Measurements from ENCODE around the gene TDRD7.

Gene TDRD7

DNA sequence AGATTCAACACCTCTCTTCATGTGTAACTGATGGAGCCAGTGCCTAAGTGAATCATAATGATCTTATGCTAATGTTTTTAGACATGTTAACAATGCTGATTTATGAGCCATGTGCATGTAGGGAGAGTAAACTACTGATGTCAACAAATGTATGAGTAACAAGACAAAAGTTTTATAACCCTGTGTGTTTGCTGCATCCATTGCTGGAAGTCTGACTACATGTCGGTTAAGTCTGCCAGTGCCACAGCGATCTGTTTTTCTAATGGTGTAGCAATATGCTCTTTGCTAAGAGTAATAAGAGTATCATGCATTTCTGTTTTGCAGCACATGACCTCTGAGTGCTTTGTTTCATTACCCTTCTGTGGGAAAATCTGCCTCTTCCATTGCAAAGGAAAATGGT is 63.2 kb downstream of the TDRD7 start:
- H3K18ac ChIP-seq (ENCODE audit: low read length) = no peak overlapping the region
- H3K4ac ChIP-seq (ENCODE audit: low read depth, low read length) = no peak overlapping the region
- DNase-seq = no peak
- H3K36me3 ChIP-seq (ENCODE audit: control insufficient read depth, insufficient read depth, low read length) = no peaks in the 10 kb centered on the region
- H3K9ac ChIP-seq (ENCODE audit: low read length) = no peak overlapping the region
- no peaks in the 10 kb centered on the region for H3K79me2 ChIP-seq (ENCODE audit: control insufficient read depth, insufficient read depth, low read length)
- no peak overlapping the region for H3K27ac ChIP-seq (ENCODE audit: low read depth, low read length)
- H2BK120ac ChIP-seq (ENCODE audit: low read depth, low read length) = no peak overlapping the region
- H4K8ac ChIP-seq (ENCODE audit: low read depth, low read length) = no peak overlapping the region
- no peak overlapping the region for H3K56ac ChIP-seq (ENCODE audit: low read length)
- no peak overlapping the region for H3K23ac ChIP-seq (ENCODE audit: low read length)
- no peaks in the 10 kb centered on the region for H3K4me1 ChIP-seq (ENCODE audit: control insufficient read depth, low read depth, low read length)
- H4K5ac ChIP-seq (ENCODE audit: low read length) = no peak overlapping the region
- no peaks in the 10 kb centered on the region for H3K27me3 ChIP-seq (ENCODE audit: insufficient read depth, low read length, poor library complexity)
- no peak overlapping the region for H2BK5ac ChIP-seq (ENCODE audit: low read length)
- H3K79me1 ChIP-seq (ENCODE audit: low read length) = no peaks in the 10 kb centered on the region
- no peak overlapping the region for H3K4me3 ChIP-seq (ENCODE audit: low read length)
- no CpG with 5 or more reads among the region's 2 CpGs for WGBS (ENCODE audit: extremely low coverage, insufficient coverage, low lambda C conversion rate)
- no peak overlapping the region for H2AK5ac ChIP-seq (ENCODE audit: low read length)
- H3K4me2 ChIP-seq (ENCODE audit: low read length) = no peak overlapping the region
- H2BK15ac ChIP-seq (replicated peaks; ENCODE audit: low read depth) = no peak overlapping the region

DNA sequence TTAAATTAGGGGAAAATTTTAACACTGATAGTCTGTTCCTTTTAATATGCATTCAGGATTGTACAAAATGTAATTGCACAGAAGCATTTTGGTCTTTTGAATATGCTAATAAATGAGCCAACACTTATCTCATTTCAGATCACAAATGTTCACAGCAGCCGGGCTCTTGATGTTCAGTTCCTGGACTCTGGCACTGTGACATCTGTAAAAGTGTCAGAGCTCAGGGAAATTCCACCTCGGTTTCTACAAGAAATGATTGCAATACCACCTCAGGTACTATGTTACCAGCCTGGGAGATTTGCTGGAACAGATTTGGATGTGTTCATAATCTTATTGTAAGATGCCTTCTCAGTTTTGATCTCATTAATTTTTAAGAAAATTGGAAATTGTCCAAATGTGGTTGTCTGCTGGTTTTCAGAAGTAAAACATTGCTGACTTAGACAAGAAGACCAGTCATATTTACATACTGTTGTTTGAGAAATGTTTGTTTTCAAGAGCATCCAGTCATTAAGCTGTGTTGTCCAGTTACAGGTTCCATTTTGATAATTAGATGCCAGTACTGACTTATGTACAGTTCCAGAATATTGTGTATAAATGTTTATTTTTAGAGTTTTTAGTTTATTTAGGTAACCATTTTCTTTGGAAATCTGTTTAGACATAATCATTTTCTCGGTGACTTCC is 66.5 kb downstream of the TDRD7 start:
- H3K27me3 ChIP-seq (ENCODE audit: insufficient read depth, low read length, poor library complexity) = no peaks in the 10 kb centered on the region
- no peak overlapping the region for H3K27ac ChIP-seq (ENCODE audit: low read depth, low read length)
- H4K5ac ChIP-seq (ENCODE audit: low read length) = no peak overlapping the region
- no peak overlapping the region for H4K8ac ChIP-seq (ENCODE audit: low read depth, low read length)
- H3K23ac ChIP-seq (ENCODE audit: low read length) = no peak overlapping the region
- H3K79me1 ChIP-seq (ENCODE audit: low read length) = no peaks in the 10 kb centered on the region
- H3K18ac ChIP-seq (ENCODE audit: low read length) = no peak overlapping the region
- H3K56ac ChIP-seq (ENCODE audit: low read length) = no peak overlapping the region
- no CpG with 5 or more reads among the region's 3 CpGs for WGBS (ENCODE audit: extremely low coverage, insufficient coverage, low lambda C conversion rate)
- H2BK5ac ChIP-seq (ENCODE audit: low read length) = no peak overlapping the region
- no peak overlapping the region for H2BK15ac ChIP-seq (replicated peaks; ENCODE audit: low read depth)
- no peak overlapping the region for H2AK5ac ChIP-seq (ENCODE audit: low read length)
- H2BK120ac ChIP-seq (ENCODE audit: low read depth, low read length) = no peak overlapping the region
- H3K4me3 ChIP-seq (ENCODE audit: low read length) = no peak overlapping the region
- DNase-seq = no peak
- no peak overlapping the region for H3K4ac ChIP-seq (ENCODE audit: low read depth, low read length)
- H3K36me3 ChIP-seq (ENCODE audit: control insufficient read depth, insufficient read depth, low read length) = peaks cover 2% of the 10 kb centered on the region
- H3K79me2 ChIP-seq (ENCODE audit: control insufficient read depth, insufficient read depth, low read length) = no peaks in the 10 kb centered on the region
- no peak overlapping the region for H3K4me2 ChIP-seq (ENCODE audit: low read length)
- no peak overlapping the region for H3K9ac ChIP-seq (ENCODE audit: low read length)
- no peaks in the 10 kb centered on the region for H3K4me1 ChIP-seq (ENCODE audit: control insufficient read depth, low read depth, low read length)

- Histone ChIP-seq H3K56ac (ENCODE audit: low read length) (no peak overlapping the region), H3K79me2 (ENCODE audit: control insufficient read depth, insufficient read depth, low read length) (no peaks in the 10 kb centered on the region), H3K4me1 (ENCODE audit: control insufficient read depth, low read depth, low read length) (no peaks in the 10 kb centered on the region), H3K4me2 (ENCODE audit: low read length) (no peak overlapping the region), H4K5ac (ENCODE audit: low read length) (no peak overlapping the region), H3K27ac (ENCODE audit: low read depth, low read length) (no peak overlapping the region), H3K36me3 (ENCODE audit: control insufficient read depth, insufficient read depth, low read length) (peaks cover 2% of the 10 kb centered on the region), H2BK15ac (replicated peaks; ENCODE audit: low read depth) (no peak overlapping the region), H3K23ac (ENCODE audit: low read length) (no peak overlapping the region), H2AK5ac (ENCODE audit: low read length) (no peak overlapping the region), H3K4ac (ENCODE audit: low read depth, low read length) (no peak overlapping the region), H2BK5ac (ENCODE audit: low read length) (no peak overlapping the region), H3K27me3 (ENCODE audit: insufficient read depth, low read length, poor library complexity) (no peaks in the 10 kb centered on the region), H3K18ac (ENCODE audit: low read length) (no peak overlapping the region), H4K8ac (ENCODE audit: low read depth, low read length) (no peak overlapping the region), H3K9ac (ENCODE audit: low read length) (no peak overlapping the region), H3K4me3 (ENCODE audit: low read length) (no peak overlapping the region), H3K79me1 (ENCODE audit: low read length) (no peaks in the 10 kb centered on the region), H2BK120ac (ENCODE audit: low read depth, low read length) (no peak overlapping the region)
- peak; percentile 29 for DNase-seq
- WGBS (ENCODE audit: extremely low coverage, insufficient coverage, low lambda C conversion rate) = no CpG with 5 or more reads among the region's 5 CpGs
Observed at GRCh38 chr9:97479496-97480159, 67.7 kb downstream of the TDRD7 start.

DNA sequence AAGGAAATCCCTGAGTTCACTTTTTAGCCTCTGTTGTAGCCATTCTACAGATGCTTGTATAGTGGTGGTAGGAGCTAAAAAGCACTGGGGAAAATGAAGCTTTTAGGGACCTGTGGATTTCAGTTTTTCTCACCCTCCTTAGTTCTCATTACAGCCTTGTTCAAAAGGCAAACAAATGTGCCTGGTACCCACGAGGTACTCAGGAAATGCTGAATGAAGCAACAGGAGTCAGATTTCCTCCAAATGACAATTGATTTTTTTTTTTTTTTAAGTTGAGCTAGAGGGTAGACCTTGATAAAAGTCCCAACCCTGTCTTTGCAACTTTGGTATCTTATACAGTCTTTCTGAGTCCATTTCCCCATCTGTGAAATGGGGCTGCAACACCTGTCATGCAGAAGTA is 68.3 kb downstream of the TDRD7 start:
- Histone ChIP-seq H3K23ac (ENCODE audit: low read length) (no peak overlapping the region), H3K79me1 (ENCODE audit: low read length) (no peaks in the 10 kb centered on the region), H3K9ac (ENCODE audit: low read length) (no peak overlapping the region), H2BK120ac (ENCODE audit: low read depth, low read length) (no peak overlapping the region), H4K5ac (ENCODE audit: low read length) (no peak overlapping the region), H3K36me3 (ENCODE audit: control insufficient read depth, insufficient read depth, low read length) (peaks cover 2% of the 10 kb centered on the region), H2BK15ac (replicated peaks; ENCODE audit: low read depth) (no peak overlapping the region), H3K18ac (ENCODE audit: low read length) (no peak overlapping the region), H3K27ac (ENCODE audit: low read depth, low read length) (no peak overlapping the region), H3K4me2 (ENCODE audit: low read length) (no peak overlapping the region), H4K8ac (ENCODE audit: low read depth, low read length) (no peak overlapping the region), H3K56ac (ENCODE audit: low read length) (no peak overlapping the region), H3K27me3 (ENCODE audit: insufficient read depth, low read length, poor library complexity) (no peaks in the 10 kb centered on the region), H3K79me2 (ENCODE audit: control insufficient read depth, insufficient read depth, low read length) (no peaks in the 10 kb centered on the region), H2AK5ac (ENCODE audit: low read length) (no peak overlapping the region), H3K4me3 (ENCODE audit: low read length) (no peak overlapping the region), H3K4me1 (ENCODE audit: control insufficient read depth, low read depth, low read length) (no peaks in the 10 kb centered on the region), H2BK5ac (ENCODE audit: low read length) (no peak overlapping the region), H3K4ac (ENCODE audit: low read depth, low read length) (no peak overlapping the region)
- no CpG with 5 or more reads among the region's 1 CpG for WGBS (ENCODE audit: extremely low coverage, insufficient coverage, low lambda C conversion rate)
- DNase-seq = no peak

DNA sequence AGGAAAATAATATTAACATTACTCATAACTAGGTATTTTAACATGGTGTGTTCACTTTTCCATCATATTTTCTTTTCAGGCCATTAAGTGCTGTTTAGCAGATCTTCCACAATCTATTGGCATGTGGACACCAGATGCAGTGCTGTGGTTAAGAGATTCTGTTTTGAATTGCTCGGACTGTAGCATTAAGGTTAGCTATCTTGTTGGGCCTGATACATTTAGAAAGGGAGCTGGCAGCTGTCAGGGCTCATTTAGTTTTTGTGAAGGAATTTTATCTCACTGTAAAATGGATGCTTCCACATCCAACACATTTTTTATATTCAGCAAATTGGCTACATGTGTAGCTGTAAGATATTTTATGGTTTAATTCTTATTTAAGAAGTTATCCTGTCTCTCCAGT is 68.9 kb downstream of the TDRD7 start:
- no peaks in the 10 kb centered on the region for H3K4me1 ChIP-seq (ENCODE audit: control insufficient read depth, low read depth, low read length)
- no peaks in the 10 kb centered on the region for H3K27me3 ChIP-seq (ENCODE audit: insufficient read depth, low read length, poor library complexity)
- no peak overlapping the region for H3K27ac ChIP-seq (ENCODE audit: low read depth, low read length)
- H3K79me2 ChIP-seq (ENCODE audit: control insufficient read depth, insufficient read depth, low read length) = no peaks in the 10 kb centered on the region
- no peak overlapping the region for H2BK120ac ChIP-seq (ENCODE audit: low read depth, low read length)
- H3K4me3 ChIP-seq (ENCODE audit: low read length) = no peak overlapping the region
- no peak overlapping the region for H2BK5ac ChIP-seq (ENCODE audit: low read length)
- H3K9ac ChIP-seq (ENCODE audit: low read length) = no peak overlapping the region
- no peak overlapping the region for H2AK5ac ChIP-seq (ENCODE audit: low read length)
- DNase-seq = no peak
- no peak overlapping the region for H3K23ac ChIP-seq (ENCODE audit: low read length)
- no peak overlapping the region for H3K4me2 ChIP-seq (ENCODE audit: low read length)
- H3K4ac ChIP-seq (ENCODE audit: low read depth, low read length) = no peak overlapping the region
- H3K18ac ChIP-seq (ENCODE audit: low read length) = no peak overlapping the region
- H4K5ac ChIP-seq (ENCODE audit: low read length) = no peak overlapping the region
- H3K56ac ChIP-seq (ENCODE audit: low read length) = no peak overlapping the region
- no peak overlapping the region for H4K8ac ChIP-seq (ENCODE audit: low read depth, low read length)
- H3K36me3 ChIP-seq (ENCODE audit: control insufficient read depth, insufficient read depth, low read length) = peaks cover 2% of the 10 kb centered on the region
- H3K79me1 ChIP-seq (ENCODE audit: low read length) = no peaks in the 10 kb centered on the region
- H2BK15ac ChIP-seq (replicated peaks; ENCODE audit: low read depth) = no peak overlapping the region
- no CpG with 5 or more reads among the region's 1 CpG for WGBS (ENCODE audit: extremely low coverage, insufficient coverage, low lambda C conversion rate)

- no peak overlapping the region for H3K4me3 ChIP-seq (ENCODE audit: low read length)
- H2BK5ac ChIP-seq (ENCODE audit: low read length) = no peak overlapping the region
- H3K27ac ChIP-seq (ENCODE audit: low read depth, low read length) = no peak overlapping the region
- no peak overlapping the region for H4K8ac ChIP-seq (ENCODE audit: low read depth, low read length)
- H3K4ac ChIP-seq (ENCODE audit: low read depth, low read length) = no peak overlapping the region
- no peak overlapping the region for H3K23ac ChIP-seq (ENCODE audit: low read length)
- no peaks in the 10 kb centered on the region for H3K79me1 ChIP-seq (ENCODE audit: low read length)
- no peak overlapping the region for H4K5ac ChIP-seq (ENCODE audit: low read length)
- H2BK15ac ChIP-seq (replicated peaks; ENCODE audit: low read depth) = no peak overlapping the region
- H3K79me2 ChIP-seq (ENCODE audit: control insufficient read depth, insufficient read depth, low read length) = no peaks in the 10 kb centered on the region
- H3K56ac ChIP-seq (ENCODE audit: low read length) = no peak overlapping the region
- no CpG with 5 or more reads among the region's 1 CpG for WGBS (ENCODE audit: extremely low coverage, insufficient coverage, low lambda C conversion rate)
- no peak overlapping the region for H2AK5ac ChIP-seq (ENCODE audit: low read length)
- H3K18ac ChIP-seq (ENCODE audit: low read length) = no peak overlapping the region
- H3K4me2 ChIP-seq (ENCODE audit: low read length) = no peak overlapping the region
- H3K9ac ChIP-seq (ENCODE audit: low read length) = no peak overlapping the region
- H3K36me3 ChIP-seq (ENCODE audit: control insufficient read depth, insufficient read depth, low read length) = peaks cover 2% of the 10 kb centered on the region
- H2BK120ac ChIP-seq (ENCODE audit: low read depth, low read length) = no peak overlapping the region
- DNase-seq = no peak
- H3K4me1 ChIP-seq (ENCODE audit: control insufficient read depth, low read depth, low read length) = no peaks in the 10 kb centered on the region
- no peaks in the 10 kb centered on the region for H3K27me3 ChIP-seq (ENCODE audit: insufficient read depth, low read length, poor library complexity)
Observed at GRCh38 chr9:97484134-97484533, 72.2 kb downstream of the TDRD7 start.
